SJSA1 (cell line): Measurements from ENCODE around the gene MYLIP. TPM values are rescaled to one million over a fixed set of nuclear protein-coding genes. Genes with fewer than 3 reads are reported as not detected.

Experiments
- DNase-seq, 2 experiments: peaks; one replicate each; pipeline ENCODE4 v3.0.0-alpha.2; 2015 to 2020; ENCODE audit warnings: low spot score in 2 of 2, low read depth in 1 of 2
- H3K27ac ChIP-seq: fragments of 250-450 bp; sonication (Bioruptor Pico); 2 replicates; pipeline ENCODE4 v1.5.1; 2020; ENCODE audit warnings: mild to moderate bottlenecking, moderate library complexity
- H3K27me3 ChIP-seq: fragments of 250-450 bp; sonication (Bioruptor Pico); replicated peaks from 2 replicates; pipeline ENCODE4 v1.5.1; 2020; ENCODE audit warnings: mild to moderate bottlenecking, moderate library complexity
- H3K36me3 ChIP-seq: fragments of 250-450 bp; sonication (Bioruptor Pico); 2 replicates; pipeline ENCODE4 v1.5.1; 2020; ENCODE audit warnings: mild to moderate bottlenecking
- H3K4me1 ChIP-seq: fragments of 250-450 bp; sonication (Bioruptor Pico); replicated peaks from 2 replicates; pipeline ENCODE4 v1.6.1; 2021; ENCODE audit warnings: mild to moderate bottlenecking
- H3K4me3 ChIP-seq: fragments of 250-450 bp; sonication (Bioruptor Pico); 2 replicates; pipeline ENCODE4 v1.5.1; 2020; ENCODE audit warnings: mild to moderate bottlenecking
- H3K9me3 ChIP-seq: fragments of 250-450 bp; sonication (Bioruptor Pico); replicated peaks from 2 replicates; pipeline ENCODE4 v1.5.1; 2020; ENCODE audit warnings: mild to moderate bottlenecking
- total RNA-seq: library from RNA; depleted of rRNA; stranded (reverse); fragments of >200 nt; shearing (Covaris generic); gene quantifications from 2 replicates; pipeline ENCODE4 v1.2.3, GENCODE V29; 2014

MYLIP gene
- total RNA-seq, 1 experiment from 2014 or later = 11.0 TPM

- Histone ChIP-seq H3K4me1 (no peaks in the 10 kb centered on the region), H3K27ac (no peak overlapping the region), H3K27me3 (no peaks in the 10 kb centered on the region), H3K9me3 (no peaks in the 10 kb centered on the region), H3K4me3 (no peak overlapping the region), H3K36me3 (no peaks in the 10 kb centered on the region)
- no peak for DNase-seq
Observed at GRCh38 chr6:16097382-16098171, 31.3 kb upstream of the MYLIP start.

GRCh38 chr6:16098211-16098610 is 30.7 kb upstream of the MYLIP start:
- no peak overlapping the region for H3K27ac ChIP-seq
- no peak overlapping the region for H3K4me3 ChIP-seq
- DNase-seq = no peak
- no peaks in the 10 kb centered on the region for H3K9me3 ChIP-seq
- no peaks in the 10 kb centered on the region for H3K36me3 ChIP-seq
- H3K4me1 ChIP-seq = no peaks in the 10 kb centered on the region
- H3K27me3 ChIP-seq = no peaks in the 10 kb centered on the region

- DNase-seq = no peak
- Histone ChIP-seq H3K36me3 (no peaks in the 10 kb centered on the region), H3K4me3 (no peak overlapping the region), H3K27me3 (no peaks in the 10 kb centered on the region), H3K27ac (no peak overlapping the region), H3K9me3 (no peaks in the 10 kb centered on the region), H3K4me1 (no peaks in the 10 kb centered on the region)
Observed at GRCh38 chr6:16102208-16102607, 26.7 kb upstream of the MYLIP start.

- no peaks in the 10 kb centered on the region for H3K4me1 ChIP-seq
Observed at GRCh38 chr6:16103722-16104121, 25.2 kb upstream of the MYLIP start.

GRCh38 chr6:16104624-16105433 is 24.1 kb upstream of the MYLIP start:
- Histone ChIP-seq H3K27me3 (no peaks in the 10 kb centered on the region), H3K4me1 (no peaks in the 10 kb centered on the region), H3K4me3 (no peak overlapping the region), H3K27ac (no peak overlapping the region), H3K36me3 (no peaks in the 10 kb centered on the region), H3K9me3 (no peaks in the 10 kb centered on the region)
- DNase-seq = no peak

More at GRCh38 chr6:16103722-16104121, 25.2 kb upstream of the MYLIP start:
- no peak for DNase-seq
- Histone ChIP-seq H3K36me3 (no peaks in the 10 kb centered on the region), H3K27me3 (no peaks in the 10 kb centered on the region), H3K9me3 (no peaks in the 10 kb centered on the region), H3K4me3 (no peak overlapping the region), H3K27ac (no peak overlapping the region)

GRCh38 chr6:16105854-16106253 is 23.0 kb upstream of the MYLIP start:
- H3K4me1 ChIP-seq = no peaks in the 10 kb centered on the region
- no peaks in the 10 kb centered on the region for H3K9me3 ChIP-seq
- H3K4me3 ChIP-seq = no peak overlapping the region
- H3K27me3 ChIP-seq = no peaks in the 10 kb centered on the region
- H3K36me3 ChIP-seq = no peaks in the 10 kb centered on the region
- no peak for DNase-seq
- no peak overlapping the region for H3K27ac ChIP-seq

- Histone ChIP-seq H3K4me3 (no peak overlapping the region), H3K4me1 (no peaks in the 10 kb centered on the region), H3K27me3 (no peaks in the 10 kb centered on the region), H3K27ac (no peak overlapping the region), H3K9me3 (no peaks in the 10 kb centered on the region), H3K36me3 (no peaks in the 10 kb centered on the region)
- DNase-seq = no peak
Observed at GRCh38 chr6:16106991-16107787, 21.7 kb upstream of the MYLIP start.

- Histone ChIP-seq H3K9me3 (no peaks in the 10 kb centered on the region), H3K36me3 (no peaks in the 10 kb centered on the region), H3K27me3 (0 out of 2 replicates have a peak, but pooled peaks cover 2% of the 10 kb centered on the region), H3K4me1 (no peaks in the 10 kb centered on the region), H3K27ac (no peak overlapping the region), H3K4me3 (no peak overlapping the region)
- DNase-seq = no peak
Observed at GRCh38 chr6:16108419-16108818, 20.5 kb upstream of the MYLIP start.

- H3K27ac ChIP-seq = no peak overlapping the region
- H3K9me3 ChIP-seq = no peaks in the 10 kb centered on the region
- DNase-seq = no peak
- no peaks in the 10 kb centered on the region for H3K4me1 ChIP-seq
- H3K27me3 ChIP-seq = peaks cover 6% of the 10 kb centered on the region; the same call in 1 of the 2 replicates
- no peaks in the 10 kb centered on the region for H3K36me3 ChIP-seq
- H3K4me3 ChIP-seq = no peak overlapping the region
Observed at GRCh38 chr6:16108921-16109658, 19.8 kb upstream of the MYLIP start.

- no peak overlapping the region for H3K27ac ChIP-seq
Observed at GRCh38 chr6:16109659-16110305, 19.1 kb upstream of the MYLIP start.

GRCh38 chr6:16118825-16119224 is 10.1 kb upstream of the MYLIP start:
- Histone ChIP-seq H3K4me1 (no peaks in the 10 kb centered on the region), H3K36me3 (no peaks in the 10 kb centered on the region), H3K27me3 (peaks cover 6% of the 10 kb centered on the region; the same call in 1 of the 2 replicates), H3K4me3 (no peak overlapping the region), H3K9me3 (no peaks in the 10 kb centered on the region), H3K27ac (no peak overlapping the region)
- no peak for DNase-seq

More at GRCh38 chr6:16109659-16110305, 19.1 kb upstream of the MYLIP start:
- H3K9me3 ChIP-seq = no peaks in the 10 kb centered on the region
- no peak for DNase-seq
- H3K4me1 ChIP-seq = no peaks in the 10 kb centered on the region
- no peaks in the 10 kb centered on the region for H3K36me3 ChIP-seq
- peaks cover 6% of the 10 kb centered on the region; the same call in 1 of the 2 replicates for H3K27me3 ChIP-seq
- no peak overlapping the region for H3K4me3 ChIP-seq

GRCh38 chr6:16121339-16121738 is 7.5 kb upstream of the MYLIP start:
- H3K9me3 ChIP-seq = no peaks in the 10 kb centered on the region
- no peaks in the 10 kb centered on the region for H3K36me3 ChIP-seq
- no peak for DNase-seq
- no peaks in the 10 kb centered on the region for H3K4me1 ChIP-seq
- H3K27me3 ChIP-seq = 0 out of 2 replicates have a peak, but pooled peaks cover 6% of the 10 kb centered on the region
- H3K4me3 ChIP-seq = no peak overlapping the region
- no peak overlapping the region for H3K27ac ChIP-seq
